IMR-90 (cell line): ENCODE results near the gene TKFC.

Experiments
- CEBPB ChIP-seq: IDR thresholded peaks from 2 replicates; pipeline ENCODE4 v1.6.1; 2012; ENCODE audit warnings: low read depth, low read length, improper control_type of control experiment
- CTCF ChIP-seq: conservative IDR thresholded peaks from 2 replicates; pipeline ENCODE4 v1.5.1; 2012; ENCODE audit warnings: mild to moderate bottlenecking, low read depth, low read length, improper control_type of control experiment
- ELK1 ChIP-seq: fragments of 150-350 bp; IDR thresholded peaks from 2 replicates; pipeline ENCODE4 v1.6.1; 2016; ENCODE audit warnings: low read depth, mild to moderate bottlenecking, low read length, moderate library complexity, borderline replicate concordance
- MAFK ChIP-seq: IDR thresholded peaks from 2 replicates; pipeline ENCODE4 v1.6.1; 2012; ENCODE audit warnings: low read depth, low read length, improper control_type of control experiment
- MXI1 ChIP-seq: IDR thresholded peaks from 2 replicates; pipeline ENCODE4 v1.6.1; 2012; ENCODE audit warnings: low read depth, mild to moderate bottlenecking, low read length, moderate library complexity, borderline replicate concordance
- POLR2A ChIP-seq: IDR thresholded peaks from 2 replicates; pipeline ENCODE4 v1.6.1; 2012; ENCODE audit warnings: mild to moderate bottlenecking, low read depth, low read length
- RAD21 ChIP-seq: IDR thresholded peaks from 2 replicates; pipeline ENCODE4 v1.6.1; 2012; ENCODE audit warnings: low read length, improper control_type of control experiment
- RFX5 ChIP-seq: IDR thresholded peaks from 2 replicates; pipeline ENCODE4 v1.8.0; 2012; ENCODE audit warnings: low read depth, mild to moderate bottlenecking, low read length, moderate library complexity
- SMC3 ChIP-seq: fragments of 150-350 bp; IDR thresholded peaks from 2 replicates; pipeline ENCODE4 v1.6.1; 2016; ENCODE audit warnings: low read depth, mild to moderate bottlenecking, antibody characterized with exemption, low read length, moderate library complexity

GRCh38 chr11:61310749-61311148 is 22.3 kb upstream of the TKFC start:
- TF ChIP-seq MXI1 (no peak), CTCF (no peak), ELK1 (no peak), POLR2A (no peak), RAD21 (no peak), CEBPB (no peak), MAFK (no peak), SMC3 (no peak), RFX5 (no peak)
